GM18505 (cell line): Measurements from ENCODE around the gene CDK2AP2.
A peak's percentile ranks its signal among the peaks of the same experiment; 100 is the strongest.

ENCODE experiments used
- ATAC-seq: cut with Tn5 transposase; IDR thresholded peaks from one replicate; pipeline ENCODE4 v1.9.1; 2021; ENCODE audit not compliant: unreplicated experiment
- POLR2A ChIP-seq: IDR thresholded peaks from 4 replicates; pipeline ENCODE4 v1.6.1; 2011; ENCODE audit warnings: borderline replicate concordance; ENCODE audit not compliant: insufficient read depth, insufficient read length; ENCODE audit errors: extremely low read depth

Gene CDK2AP2

GRCh38 chr11:67465189-67465510 is 42.8 kb downstream of the CDK2AP2 start:
- TF ChIP-seq POLR2A, result no peak
- ATAC-seq, result no peak

- ATAC-seq, result peak; percentile 51
- peak; percentile 84 for TF ChIP-seq POLR2A
These were observed 43.4 kb downstream of the CDK2AP2 start for GRCh38 chr11:67464411-67465188.

GRCh38 chr11:67463680-67464410 is 44.1 kb downstream of the CDK2AP2 start:
- TF ChIP-seq POLR2A, result no peak
- ATAC-seq, result no peak

GRCh38 chr11:67463186-67463585 is 44.8 kb downstream of the CDK2AP2 start:
- no peak for TF ChIP-seq POLR2A
- ATAC-seq, result no peak

- no peak for TF ChIP-seq POLR2A
These were observed 49.7 kb downstream of the CDK2AP2 start for GRCh38 chr11:67458266-67458665.

GRCh38 chr11:67457453-67457852 is 50.5 kb downstream of the CDK2AP2 start:
- no peak for TF ChIP-seq POLR2A

More at GRCh38 chr11:67458266-67458665, 49.7 kb downstream of the CDK2AP2 start:
- ATAC-seq, result no peak

More at GRCh38 chr11:67457453-67457852, 50.5 kb downstream of the CDK2AP2 start:
- no peak for ATAC-seq
